Fibroblast of mammary gland (primary cell): ENCODE measurements around the gene LCNL1.

Experiments used
- DNase-seq: peaks from one replicate; pipeline ENCODE4 v3.0.0-alpha.2; 2010; ENCODE audit warnings: low read depth
- H3K4me3 ChIP-seq: 2 replicates; pipeline ENCODE4 v1.5.1; 2011; ENCODE audit warnings: low read depth, mild to moderate bottlenecking, low read length, moderate library complexity; ENCODE audit not compliant: control insufficient read depth
- CTCF ChIP-seq: conservative IDR thresholded peaks from 2 replicates; pipeline ENCODE4 v1.5.1; 2011; ENCODE audit warnings: low read depth, low read length, inconsistent platforms; ENCODE audit not compliant: control insufficient read depth, insufficient read depth

Gene LCNL1

DNA sequence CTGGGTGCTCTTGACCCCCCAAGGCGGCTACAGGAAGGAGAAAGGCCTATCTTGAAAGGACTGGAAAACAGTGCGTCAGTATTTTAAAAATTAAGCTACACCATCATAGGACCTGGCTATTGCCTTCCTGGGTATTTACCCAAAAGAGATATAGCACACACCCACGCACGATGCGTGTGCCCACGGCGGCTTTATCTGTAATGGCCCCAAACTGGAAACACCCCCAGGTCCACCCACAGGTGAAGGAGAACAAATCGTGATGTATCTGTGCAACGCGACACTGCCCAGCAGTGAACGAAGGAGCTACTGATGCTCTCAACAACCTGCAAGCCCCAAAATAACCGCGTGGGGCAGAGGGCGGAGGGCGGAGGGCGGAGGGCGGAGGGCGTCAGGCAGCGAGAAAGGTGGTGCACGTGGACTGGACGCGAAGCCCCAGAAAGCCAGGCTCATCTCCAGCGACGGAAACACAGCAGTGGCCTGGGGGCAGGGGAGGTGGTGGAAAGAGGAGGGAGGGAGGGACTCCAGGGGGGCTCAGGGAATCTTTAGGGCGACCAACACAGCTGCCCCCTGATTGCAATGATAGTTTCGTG, 17.9 kb upstream of the LCNL1 start:
- H3K4me3 ChIP-seq = no peak overlapping the region
- DNase-seq = no peak
- TF ChIP-seq CTCF = no peak

DNA sequence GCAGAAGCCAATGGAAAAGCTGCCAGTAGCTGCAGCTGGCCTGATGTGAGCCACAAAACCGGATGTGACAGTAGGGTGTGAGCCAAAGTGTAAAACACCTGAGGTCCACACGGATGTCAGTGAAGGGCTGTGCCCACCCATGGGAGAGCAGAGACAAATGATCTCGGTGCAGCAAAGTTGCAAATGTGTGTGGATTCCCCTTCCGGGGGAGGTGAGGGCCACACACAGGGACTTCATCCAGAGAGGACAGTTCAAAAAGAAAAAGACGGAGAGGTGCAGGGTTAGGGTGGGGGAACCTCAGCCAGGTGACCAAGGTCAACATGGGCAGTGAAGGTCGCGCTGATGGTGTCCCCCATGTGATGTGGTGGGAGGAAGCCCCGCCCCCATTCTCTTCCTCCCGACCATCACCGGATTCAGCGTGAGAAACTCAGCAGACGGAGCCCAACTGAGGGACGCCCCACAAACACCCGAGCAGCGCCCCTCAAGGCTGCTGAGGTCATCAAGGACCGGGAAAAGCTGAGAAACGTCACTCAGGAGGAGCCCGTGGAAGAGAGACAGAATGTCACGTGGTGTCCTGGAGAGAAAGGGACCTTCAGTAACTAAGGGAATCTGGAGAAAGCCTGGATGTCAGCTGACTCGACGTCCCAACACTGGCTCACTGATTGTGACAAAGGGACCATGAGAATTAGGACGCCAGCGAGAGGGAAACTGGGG, 16.9 kb upstream of the LCNL1 start:
- no peak for TF ChIP-seq CTCF
- no peak overlapping the region for H3K4me3 ChIP-seq

DNA sequence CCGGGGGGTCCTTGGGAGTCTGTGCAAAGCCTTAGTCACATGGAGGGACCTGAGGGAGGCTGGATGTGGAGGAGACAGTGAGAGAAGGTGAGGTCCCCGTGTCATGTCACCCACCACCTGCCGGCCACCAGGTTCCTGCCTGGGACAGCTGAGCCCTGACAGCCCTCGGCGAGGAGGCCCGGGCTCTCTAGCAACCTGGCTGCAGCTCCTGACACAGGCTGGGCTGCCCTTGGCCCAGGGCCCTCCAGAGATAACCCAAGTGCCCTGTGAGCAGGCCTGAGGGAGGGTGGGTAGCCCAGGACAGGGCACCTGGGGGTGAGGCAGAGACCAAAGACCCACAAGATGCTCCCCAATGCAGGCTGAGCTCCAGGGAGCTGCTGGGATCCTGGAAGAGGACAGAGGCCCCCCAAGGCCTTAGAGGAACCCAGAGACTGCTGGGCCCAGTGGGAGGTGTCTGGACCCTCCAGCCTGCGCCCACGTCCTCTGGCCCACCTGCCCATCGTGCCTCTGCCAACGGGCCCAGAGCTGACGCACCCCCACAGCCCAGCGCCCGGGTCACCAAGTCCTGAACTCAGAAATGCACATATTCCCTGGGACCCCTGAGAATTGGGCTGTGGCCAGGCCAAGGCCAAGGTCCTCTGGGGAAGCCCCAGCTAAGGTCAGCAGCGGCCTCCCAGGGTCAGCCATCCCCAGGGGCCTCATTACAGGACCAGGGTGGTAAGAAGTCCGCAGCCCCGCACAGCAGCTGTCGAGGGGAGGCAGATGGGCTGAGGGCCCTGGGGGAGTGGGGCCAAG, 14.3 kb upstream of the LCNL1 start:
- H3K4me3 ChIP-seq = no peak overlapping the region
- TF ChIP-seq CTCF = no peak
- DNase-seq = no peak

More for the DNA sequence above, 16.9 kb upstream of the LCNL1 start:
- no peak for DNase-seq

- no peak for DNase-seq
- no peak overlapping the region for H3K4me3 ChIP-seq
- TF ChIP-seq CTCF = no peak
Observed at GRCh38 chr9:136969150-136969549, 13.6 kb upstream of the LCNL1 start.

- TF ChIP-seq CTCF = no peak
- DNase-seq = no peak
- H3K4me3 ChIP-seq = no peak overlapping the region
Observed at GRCh38 chr9:136969774-136970173, 13.0 kb upstream of the LCNL1 start.

- TF ChIP-seq CTCF = no peak
- H3K4me3 ChIP-seq = no peak overlapping the region
Observed at GRCh38 chr9:136970361-136970760, 12.4 kb upstream of the LCNL1 start.

More at GRCh38 chr9:136970361-136970760, 12.4 kb upstream of the LCNL1 start:
- DNase-seq = no peak
